Epidermal melanocyte (primary cell): ENCODE results near the gene DFFB.
"Not testable (repeated sequence)": the region's sequence is repeated elsewhere in the genome, so short reads cannot be mapped to it uniquely, and the experiment has no call there.

Experiments used
- DNase-seq: peaks from one replicate; pipeline ENCODE4 v3.0.0; 2011; ENCODE audit warnings: low spot score; ENCODE audit not compliant: insufficient read length

DFFB gene, protein sequence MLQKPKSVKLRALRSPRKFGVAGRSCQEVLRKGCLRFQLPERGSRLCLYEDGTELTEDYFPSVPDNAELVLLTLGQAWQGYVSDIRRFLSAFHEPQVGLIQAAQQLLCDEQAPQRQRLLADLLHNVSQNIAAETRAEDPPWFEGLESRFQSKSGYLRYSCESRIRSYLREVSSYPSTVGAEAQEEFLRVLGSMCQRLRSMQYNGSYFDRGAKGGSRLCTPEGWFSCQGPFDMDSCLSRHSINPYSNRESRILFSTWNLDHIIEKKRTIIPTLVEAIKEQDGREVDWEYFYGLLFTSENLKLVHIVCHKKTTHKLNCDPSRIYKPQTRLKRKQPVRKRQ

DNA sequence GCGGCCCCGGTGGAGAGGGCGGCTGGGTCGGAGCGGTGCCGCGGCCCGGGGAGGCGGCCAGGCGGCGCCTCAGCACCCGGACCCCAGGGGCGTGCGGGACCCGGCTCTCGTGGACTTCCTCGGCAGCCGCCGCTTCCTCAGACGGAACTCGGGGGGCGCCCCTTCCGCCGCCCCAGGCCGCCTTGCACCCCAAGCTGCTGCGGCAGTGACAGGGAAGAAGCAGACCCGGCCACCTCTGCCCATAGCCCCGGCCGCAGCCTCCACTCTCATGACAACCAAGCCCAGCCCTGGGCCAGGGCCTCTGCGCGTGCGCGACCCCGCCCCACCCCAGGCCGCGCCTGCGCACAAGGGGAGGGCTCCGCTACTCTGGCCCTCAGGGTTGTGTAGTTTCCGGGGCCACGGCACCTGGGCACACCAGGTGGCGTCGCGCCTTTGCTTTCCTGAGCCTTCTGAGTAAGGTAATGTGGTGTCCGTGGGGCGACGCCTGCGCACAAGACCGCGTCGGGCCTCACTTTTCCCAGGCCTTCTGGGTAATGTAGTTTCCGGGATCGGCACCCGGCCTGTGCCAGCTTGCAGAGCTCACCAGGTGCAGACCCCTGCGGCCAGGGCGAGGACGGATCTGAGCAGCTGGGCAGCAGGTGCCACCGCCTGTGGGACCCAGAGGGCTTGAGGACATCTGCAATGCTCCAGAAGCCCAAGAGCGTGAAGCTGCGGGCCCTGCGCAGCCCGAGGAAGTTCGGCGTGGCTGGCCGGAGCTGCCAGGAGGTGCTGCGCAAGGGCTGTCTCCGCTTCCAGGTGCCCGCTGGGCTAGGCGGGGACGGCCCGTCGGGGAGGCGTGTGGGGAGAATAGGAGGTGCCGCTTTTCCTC is at the start of gene DFFB, which contains the start of gene CEP104:
Gene DFFB (plus strand): TSS at position 554 of the 868 bp plus-strand sequence. CDS start 128 bp downstream, at position 682.
Gene CEP104 (minus strand): TSS at position 289 of the 868 bp plus-strand sequence. CDS start 4,804 bp downstream, outside the sequence.
- DNase-seq: peak; percentile 96

DNA sequence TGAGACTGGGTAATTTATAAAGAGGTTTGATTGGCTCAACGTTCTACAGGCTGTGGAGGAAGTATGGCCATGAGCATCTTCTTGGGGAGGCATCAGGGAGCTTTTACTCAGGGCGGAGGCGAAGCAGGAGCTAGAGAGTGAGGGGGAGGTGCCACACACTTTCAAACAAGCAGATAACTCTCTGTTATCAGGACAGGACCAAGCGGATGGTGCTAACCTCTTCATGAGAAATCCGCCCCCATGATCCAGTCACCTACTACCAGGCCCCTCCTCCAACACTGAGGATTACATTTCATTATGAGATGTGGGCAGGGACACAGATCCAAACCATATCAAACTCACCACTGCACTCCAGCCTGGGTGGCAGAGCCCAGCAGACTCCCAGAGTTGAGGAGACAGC is 49.5 kb upstream of the DFFB start:
- no peak for DNase-seq

DNA sequence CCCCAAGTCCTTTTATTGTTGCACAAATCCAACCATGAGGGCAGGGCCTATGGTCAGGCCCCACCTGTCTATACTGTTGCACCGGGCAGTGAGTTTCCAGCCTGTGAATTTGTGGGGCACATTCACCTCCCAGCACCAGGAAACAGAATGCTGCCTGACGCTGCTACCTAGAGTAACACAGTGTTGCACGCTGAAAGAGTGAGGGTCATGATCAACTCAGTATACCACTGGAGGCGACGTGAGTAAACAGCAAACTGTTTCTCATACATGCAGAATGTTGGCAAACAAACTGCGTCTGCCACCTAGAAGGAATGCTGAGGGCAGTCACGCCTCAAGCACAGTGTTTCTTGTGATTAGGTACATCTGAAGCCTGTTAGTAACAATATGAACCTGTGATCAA is 47.6 kb upstream of the DFFB start:
- no peak for DNase-seq

DNA sequence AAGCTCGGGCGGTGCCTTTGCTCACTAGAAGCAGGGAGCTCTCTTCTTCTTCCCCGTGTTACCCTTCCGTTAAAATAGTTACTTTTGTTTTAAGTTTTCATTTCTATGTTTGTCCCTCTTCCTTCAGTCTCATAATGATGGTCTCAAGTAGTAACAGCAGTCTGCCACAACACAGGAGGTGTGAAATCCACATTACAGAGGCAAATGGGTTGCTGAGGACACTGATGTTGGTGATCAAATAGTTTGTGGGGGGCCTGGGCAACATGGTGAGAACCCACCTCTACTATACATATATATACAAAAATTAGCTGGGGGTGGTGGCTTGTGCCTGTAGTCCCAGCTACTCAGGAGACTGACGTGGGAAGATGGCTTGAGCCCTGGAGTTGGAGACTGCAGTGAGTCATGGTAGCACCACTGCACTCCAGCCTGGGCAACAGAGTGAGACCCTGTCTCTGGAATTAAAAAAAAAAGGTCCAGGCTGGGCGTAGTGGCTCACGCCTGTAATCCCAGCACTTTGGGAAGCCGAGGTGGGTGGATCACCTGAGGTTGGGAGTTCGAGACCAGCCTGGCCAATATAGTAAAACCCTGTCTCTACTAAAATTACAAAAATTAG is 47.0 kb upstream of the DFFB start:
- not testable (repeated sequence) for DNase-seq

DNA sequence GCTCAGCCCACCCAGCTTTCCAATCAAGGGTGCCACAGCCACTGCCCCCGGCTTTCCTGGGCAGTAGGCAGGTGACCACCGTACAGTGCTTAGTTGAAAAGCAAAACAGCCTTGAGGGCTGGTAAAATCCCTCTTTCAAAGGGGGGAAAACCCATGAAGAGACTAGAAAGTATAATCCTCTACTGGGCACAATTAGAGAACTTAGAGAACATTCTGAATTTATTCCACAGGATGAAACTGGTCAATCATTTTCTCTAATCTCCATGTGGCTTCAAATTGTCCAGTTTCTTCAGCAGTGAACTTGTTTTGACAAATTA is 45.7 kb upstream of the DFFB start:
- DNase-seq: no peak

DNA sequence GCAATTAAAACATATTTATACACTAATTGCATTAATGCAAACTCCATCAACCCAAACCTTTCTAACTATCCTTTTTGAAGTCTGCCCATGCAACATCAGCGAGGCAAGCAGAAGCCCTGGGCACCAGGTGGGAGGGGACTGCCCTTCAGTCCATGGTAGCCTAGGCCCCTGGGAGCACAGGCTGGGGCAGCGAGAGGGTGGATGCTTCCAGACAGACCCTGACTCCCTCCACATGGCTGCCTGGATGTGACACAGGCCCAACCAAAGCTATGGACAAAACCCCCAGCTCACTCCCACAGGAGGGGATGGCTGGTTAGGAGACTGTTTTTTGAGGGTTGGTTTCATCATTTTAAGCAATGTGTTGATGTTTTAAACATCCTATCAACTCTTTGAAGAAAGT is 43.2 kb upstream of the DFFB start:
- DNase-seq: no peak

DNA sequence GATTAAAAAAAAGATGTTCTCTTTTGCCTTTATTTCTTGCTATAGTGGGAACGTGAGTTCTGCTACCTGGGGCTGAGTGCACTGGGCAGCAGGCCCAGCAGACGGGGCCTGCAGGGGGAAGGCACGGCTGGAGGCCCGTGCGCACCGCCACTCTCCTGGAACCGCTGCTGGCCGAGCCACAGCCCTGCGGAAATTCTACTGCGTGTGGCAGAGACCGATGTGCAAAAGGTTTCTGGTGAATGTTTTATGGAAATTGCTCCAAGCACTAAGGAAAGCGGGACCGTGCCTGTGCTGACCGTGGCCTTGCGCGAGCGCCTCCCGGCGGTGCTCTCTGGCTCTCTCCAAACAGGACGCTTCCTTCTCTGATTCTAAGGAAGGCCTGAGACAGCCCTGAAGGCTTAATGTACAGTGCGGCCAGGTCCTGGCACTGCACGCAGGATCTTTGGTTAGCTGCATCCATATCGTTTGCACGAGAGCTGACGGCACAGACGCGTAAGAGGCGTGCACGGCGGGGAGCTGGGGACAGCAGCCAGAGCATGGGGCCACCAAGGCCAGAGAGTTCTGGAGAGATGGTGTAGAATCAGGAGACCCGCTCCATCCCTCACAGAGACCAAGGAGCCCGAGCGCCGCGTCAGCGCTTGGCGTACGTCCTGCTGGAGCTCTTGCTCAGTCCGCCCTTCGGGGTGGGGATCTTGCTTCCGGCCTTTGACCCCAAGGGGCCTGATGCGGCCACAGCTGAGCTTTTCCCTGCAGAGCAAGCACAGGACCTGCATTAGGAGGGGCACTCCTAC is 42.3 kb upstream of the DFFB start:
- no peak for DNase-seq

DNA sequence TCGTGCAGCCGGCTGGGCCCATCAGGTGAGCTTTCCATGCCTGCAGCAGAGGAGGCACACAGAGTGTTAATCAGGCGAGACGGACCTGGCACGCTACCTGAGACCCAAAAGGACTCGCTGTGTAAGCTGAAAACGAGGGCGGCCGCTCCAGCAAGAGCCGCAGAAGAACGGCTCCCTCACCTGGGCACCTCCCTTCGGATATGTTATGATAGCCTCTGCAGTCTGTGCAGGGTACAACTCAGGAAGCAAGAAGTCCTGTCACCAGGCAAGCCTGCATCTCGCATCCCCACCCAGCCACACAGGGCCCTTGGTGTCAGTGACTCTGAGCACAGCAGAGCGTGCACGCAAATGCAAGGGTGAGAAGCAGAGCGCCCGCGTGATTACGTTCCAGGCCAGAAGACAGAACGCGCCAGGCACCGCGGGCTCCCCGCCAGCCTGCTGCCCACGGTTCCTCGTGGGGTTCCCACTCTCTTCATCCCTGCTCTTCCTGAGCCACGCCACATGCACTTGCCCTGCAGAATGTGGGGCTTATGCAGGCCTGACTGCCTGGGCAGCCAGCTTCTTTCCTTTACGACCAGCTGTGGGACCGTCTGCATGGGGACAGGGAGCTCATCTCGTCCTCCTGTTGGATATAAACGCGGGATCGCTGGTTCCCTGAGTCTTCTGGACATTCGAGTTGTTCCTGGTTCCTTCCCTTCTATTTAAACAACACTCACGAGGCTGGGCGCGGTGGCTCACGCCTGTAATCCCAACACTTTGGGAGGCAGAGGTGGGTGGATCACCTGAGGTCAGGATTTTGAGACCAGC is 40.7 kb upstream of the DFFB start:
- no peak for DNase-seq

DNA sequence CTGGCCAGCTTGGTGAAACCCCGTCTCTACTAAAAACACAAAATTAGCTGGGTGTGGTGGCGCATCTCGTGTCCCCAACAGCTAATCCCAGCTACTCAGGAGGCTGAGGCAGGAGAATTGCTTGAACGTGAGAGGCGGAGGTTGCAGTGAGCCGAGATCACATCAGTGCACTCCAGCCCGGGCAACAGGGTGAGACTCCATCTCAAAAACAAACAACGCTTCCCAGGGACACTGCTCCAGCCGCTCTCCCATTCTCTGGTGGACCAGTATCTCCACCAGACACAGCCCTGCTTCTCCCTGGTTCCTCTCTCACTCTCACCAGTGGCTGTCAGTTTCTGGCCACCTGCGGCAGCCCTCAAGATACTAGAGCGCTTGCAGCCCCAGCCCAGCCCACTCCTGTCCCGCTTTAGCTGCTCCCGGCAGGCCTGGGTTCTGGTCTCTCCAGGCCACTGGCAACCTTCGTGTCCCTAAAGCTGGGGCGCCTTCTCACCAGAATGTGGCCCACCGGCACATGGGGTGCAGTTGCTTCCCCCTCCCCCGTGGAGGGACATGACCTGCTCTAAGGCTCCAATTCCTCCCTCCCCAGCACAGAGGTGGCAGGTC is 40.0 kb upstream of the DFFB start:
- DNase-seq: no peak

DNA sequence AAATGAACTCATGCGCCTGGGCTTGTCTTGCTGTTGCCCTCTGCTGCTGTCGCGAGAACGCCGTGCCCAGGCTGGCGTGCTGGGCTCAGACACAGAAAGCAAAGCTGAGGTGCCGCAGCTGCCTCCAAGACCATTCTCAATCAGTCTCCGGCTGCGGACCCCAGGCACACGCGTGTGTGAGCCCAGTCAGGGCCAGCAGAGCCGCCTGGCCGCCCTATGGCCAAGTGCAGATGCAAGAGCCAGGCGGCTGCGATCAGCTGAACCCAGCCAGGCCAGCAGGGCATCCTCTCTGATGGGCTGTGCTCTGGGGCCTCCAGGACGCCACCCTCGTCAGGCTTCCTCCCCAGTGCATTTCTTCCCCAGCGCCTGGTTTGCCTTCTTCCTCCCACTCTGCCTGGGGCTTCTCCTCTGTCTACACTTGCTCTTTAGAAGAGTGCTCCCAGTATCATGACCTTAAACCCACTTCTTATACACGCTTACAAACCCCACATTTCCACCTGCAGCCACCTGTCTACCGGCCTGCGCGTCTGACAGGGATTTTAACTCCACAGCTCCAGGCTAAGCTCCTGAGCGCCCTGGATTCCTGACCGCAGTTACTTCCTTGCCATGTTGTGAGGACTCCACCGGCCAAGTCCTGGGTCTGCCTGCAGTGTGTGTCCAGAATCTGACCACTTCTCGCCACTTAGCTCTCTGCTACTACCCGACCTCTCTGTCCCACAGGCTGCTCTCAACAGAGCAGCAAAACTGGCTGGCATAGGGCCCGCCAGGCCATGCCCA is 39.3 kb upstream of the DFFB start:
- no peak for DNase-seq

DNA sequence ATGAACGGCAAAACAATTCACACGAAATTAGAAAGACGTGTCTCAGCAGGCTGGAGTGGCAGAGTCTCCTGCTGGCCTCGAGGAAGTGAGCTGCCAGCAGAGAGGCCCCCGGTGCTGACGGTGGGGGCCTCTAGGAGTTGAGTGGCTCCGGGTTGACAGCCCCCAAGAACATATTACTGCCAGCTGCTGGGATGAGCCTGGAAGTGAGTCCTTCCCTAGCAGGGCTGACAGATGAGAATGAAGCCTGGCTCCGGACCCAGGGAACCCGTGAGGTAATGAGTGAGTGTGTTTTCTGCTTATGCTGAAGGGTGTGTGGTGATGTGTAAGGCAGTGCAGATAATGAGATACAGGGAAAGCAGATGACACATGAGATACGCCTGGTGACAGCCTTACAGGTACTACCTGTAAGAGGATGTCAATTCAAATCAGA is 37.5 kb upstream of the DFFB start:
- no peak for DNase-seq

DNA sequence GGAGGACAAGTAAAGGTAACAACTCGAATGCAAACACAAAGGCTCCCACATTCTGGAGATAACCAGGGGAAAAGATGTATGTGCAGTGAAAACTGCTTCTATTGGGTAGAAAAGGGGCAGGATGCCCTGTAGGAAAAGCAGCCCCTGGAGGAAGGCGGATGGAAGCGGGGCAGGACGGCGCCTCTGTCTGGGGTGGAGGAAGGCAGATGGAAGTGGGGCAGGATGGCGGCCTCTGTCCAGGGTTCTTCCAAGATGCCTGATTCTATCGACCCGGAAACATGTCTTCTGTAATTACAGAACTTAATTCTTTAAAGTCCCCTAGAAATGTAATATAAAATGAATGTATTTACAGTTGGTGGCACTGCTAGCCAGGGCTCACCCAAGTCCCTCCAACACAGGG is 37.0 kb upstream of the DFFB start:
- no peak for DNase-seq

DNA sequence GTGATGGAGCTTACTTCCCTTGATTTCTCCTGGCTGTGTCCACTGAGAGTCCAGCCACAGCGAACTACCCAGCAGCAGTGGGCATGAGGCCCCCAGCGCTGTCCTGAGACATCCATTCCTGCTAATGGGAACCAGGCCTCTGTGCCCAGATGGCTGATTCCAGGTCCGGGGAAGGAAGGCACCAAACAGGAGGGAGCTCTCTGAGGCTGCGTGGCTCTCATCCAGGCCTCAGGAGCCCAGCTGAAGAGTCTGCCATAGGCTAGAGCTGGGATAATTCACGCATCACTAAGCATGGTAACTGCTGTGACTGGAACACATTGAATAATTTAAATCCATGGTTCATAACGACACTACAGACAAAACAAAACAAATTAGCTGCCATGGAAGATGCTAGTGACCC is 36.3 kb upstream of the DFFB start:
- DNase-seq: no peak

DNA sequence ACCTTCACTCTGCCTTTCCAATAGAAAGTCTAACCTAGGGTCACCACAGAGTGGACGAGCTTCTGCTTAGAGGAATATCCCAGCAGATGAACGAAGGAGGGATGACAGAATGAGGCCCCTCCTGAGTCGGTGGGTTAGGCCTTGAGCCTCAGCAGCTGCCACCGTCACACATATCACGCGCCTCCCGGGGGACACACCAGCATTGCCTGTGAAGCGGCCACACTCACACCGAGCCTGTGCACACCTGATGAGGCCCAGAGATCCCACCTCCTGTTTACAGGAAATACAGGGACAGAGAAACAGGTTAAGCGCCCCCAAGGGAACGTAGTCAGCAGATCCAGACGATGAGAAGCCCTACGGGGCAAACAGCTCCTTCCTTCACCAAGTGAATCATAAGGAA is 35.8 kb upstream of the DFFB start:
- no peak for DNase-seq

DNA sequence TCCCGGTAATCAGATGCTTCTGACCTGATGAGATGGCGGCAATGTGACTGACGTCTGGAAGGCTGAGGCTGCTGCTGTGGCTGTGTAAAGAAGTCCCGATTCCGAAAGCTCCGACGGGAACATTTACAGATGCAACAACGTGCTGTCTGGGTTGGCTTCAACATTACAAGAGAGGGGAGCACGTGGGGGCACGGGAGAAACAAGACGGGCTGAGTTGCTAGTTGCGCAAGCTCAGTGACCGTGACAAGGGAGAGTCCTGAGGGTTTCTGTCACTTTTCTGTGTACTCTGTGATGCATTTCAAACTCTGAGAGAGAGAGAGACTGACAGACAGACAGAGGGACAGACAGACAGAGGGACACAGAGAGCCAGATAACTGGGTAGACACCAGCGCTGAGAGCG is 35.4 kb upstream of the DFFB start:
- DNase-seq: no peak

DNA sequence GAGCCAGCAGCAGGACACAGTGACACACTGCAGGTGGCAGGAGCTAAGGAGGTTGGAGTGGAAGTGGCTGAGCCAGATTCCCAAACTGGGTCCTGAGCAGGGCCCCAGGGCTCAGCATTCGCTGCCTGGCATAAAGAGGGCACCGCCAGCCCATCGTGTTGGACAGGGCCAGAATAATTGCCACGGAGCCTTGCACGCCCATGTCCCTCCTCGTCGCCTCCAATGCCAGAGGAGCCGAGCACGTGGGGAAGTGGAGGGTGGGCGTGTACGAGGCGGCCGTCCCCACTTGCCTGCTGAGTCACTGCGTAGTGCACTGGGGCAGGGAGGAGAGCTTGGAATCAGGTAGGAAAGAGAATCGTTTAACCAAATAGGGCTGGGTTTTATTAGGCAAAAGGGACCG is 34.9 kb upstream of the DFFB start:
- no peak for DNase-seq

DNA sequence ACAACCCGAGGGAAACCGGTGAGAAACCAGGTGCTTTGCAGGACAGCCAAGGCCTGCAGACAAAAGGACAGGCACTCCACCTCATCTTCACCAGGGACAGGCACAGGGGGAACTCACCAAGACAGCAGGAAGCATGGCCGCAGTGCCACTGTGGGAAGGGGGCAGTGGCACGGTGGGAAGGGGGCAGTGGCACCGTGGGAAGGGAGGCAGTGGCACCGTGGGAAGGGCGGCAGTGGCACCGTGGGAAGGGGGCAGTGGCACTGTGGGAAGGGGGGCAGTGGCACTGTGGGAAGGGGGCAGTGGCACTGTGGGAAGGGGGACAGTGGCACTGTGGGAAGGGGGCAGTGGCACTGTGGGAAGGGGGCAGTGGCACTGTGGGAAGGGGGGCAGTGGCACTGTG is 32.6 kb upstream of the DFFB start:
- no peak for DNase-seq

DNA sequence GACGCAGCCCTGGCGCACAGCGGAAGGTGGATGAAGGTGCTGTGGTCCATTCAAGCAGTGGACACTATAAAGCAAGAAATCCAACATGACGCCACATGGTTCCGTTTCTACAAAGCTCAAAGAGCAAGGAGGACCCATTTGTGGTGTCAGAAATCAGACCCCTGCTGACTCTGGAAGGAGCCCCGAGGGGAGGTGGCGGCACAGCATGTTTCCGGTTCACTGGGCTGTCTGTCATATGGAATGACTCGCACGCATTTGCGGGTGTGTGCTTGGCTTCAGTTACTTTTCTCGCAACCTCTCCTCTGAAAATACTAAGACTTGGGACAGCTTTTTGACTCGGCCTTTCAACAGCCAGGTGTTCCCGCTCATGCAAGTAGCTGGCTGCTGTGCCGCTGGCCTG is 31.9 kb upstream of the DFFB start:
- DNase-seq: no peak

DNA sequence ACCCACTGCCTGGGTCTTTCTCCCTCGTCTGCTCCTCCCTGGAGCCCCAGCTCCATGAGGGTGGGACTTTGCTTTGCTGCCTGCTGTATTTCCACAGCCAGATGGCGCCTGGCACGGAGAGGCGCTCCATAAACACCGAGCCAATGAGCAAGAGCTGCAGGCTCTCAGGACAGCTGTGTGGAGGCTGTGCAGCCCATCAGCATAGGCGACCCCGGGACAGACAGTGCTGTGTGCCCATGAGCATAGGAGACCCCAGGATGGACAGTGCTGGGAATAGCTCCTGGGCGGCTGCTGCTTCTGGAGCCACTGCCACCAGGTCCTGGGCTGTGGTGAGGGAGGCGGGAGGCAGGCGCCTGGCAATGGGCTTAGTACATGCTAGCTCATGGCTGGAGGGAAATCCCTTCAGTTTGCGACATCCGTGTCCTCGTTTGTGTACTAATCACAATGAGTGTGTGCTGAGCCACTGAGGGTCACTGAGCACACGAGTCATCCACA is 29.4 kb upstream of the DFFB start:
- no peak for DNase-seq
